NCI-H345 treated with DMSO at 0.1 percent for 48 hours (cell line): ENCODE measurements around the gene ODAD4.

ENCODE experiments used
- DNase-seq: peaks from one replicate; lab custom pipeline; 2025; ENCODE audit not compliant: unreplicated experiment; lab: John Stamatoyannopoulos, UW

The ODAD4 gene

GRCh38 chr17:41939693-41940090 lies 9.3 kb downstream of the ODAD4 start:
- no peak for DNase-seq

GRCh38 chr17:41941168-41941567 lies 10.8 kb downstream of the ODAD4 start:
- DNase-seq = no peak

- no peak for DNase-seq
These were observed 12.4 kb downstream of the ODAD4 start for GRCh38 chr17:41942626-41943373.

- DNase-seq = no peak
These were observed 13.1 kb downstream of the ODAD4 start for GRCh38 chr17:41943492-41943891.

GRCh38 chr17:41944943-41945342 lies 14.5 kb downstream of the ODAD4 start:
- DNase-seq = no peak

- no peak for DNase-seq
These were observed 18.5 kb downstream of the ODAD4 start for GRCh38 chr17:41948762-41949460.

GRCh38 chr17:41956522-41956921 lies 26.1 kb downstream of the ODAD4 start:
- DNase-seq = no peak

GRCh38 chr17:41957031-41957868 lies 26.8 kb downstream of the ODAD4 start:
- no peak for DNase-seq

- no peak for DNase-seq
These were observed 27.5 kb downstream of the ODAD4 start for GRCh38 chr17:41957869-41958439.

GRCh38 chr17:41959030-41959335 lies 28.6 kb downstream of the ODAD4 start:
- DNase-seq = no peak

- DNase-seq = no peak
These were observed 29.1 kb downstream of the ODAD4 start for GRCh38 chr17:41959336-41960095.

GRCh38 chr17:41962111-41962510 lies 31.7 kb downstream of the ODAD4 start:
- DNase-seq = no peak

GRCh38 chr17:41962768-41963434 lies 32.5 kb downstream of the ODAD4 start:
- DNase-seq = peak; percentile 48

GRCh38 chr17:41965694-41966462 lies 35.5 kb downstream of the ODAD4 start:
- peak; percentile 98 for DNase-seq

- DNase-seq = peak; percentile 73
These were observed 36.2 kb downstream of the ODAD4 start, which contains the start of gene CNP for GRCh38 chr17:41966463-41967140. TSS of gene CNP (plus strand) at chr17:41966795. CDS start at chr17:41966885, 90 bp downstream.

- DNase-seq = no peak
These were observed 36.9 kb downstream of the ODAD4 start for GRCh38 chr17:41967141-41967920.

GRCh38 chr17:41967921-41968578 lies 37.6 kb downstream of the ODAD4 start:
- DNase-seq = no peak
